ENCODE results near the gene EXOC3L2.

DNA sequence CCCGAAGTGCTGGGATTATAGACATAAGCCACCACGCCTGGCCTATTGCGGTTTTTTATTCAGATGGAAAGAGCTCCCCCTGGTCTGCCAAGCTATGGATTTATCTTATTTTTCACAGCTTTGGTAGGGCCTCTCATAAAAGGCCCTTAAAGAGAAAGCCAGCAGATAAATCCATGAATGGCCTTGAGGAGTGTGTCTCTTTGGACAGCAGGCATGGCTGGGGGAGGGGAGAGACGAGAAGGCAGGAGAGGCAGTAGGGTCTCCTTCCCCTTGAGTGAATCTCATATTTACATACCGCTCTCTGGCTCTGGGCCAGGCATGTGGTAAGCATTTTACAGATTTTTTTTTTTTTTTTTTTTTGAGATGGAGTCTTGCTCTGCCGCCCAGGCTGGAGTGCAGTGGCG lies 31.1 kb upstream of the EXOC3L2 start:
- no peak for TF ChIP-seq POLR2A (IDR thresholded peaks at IDR 0.05)
- no peak for TF ChIP-seq CTCF (IDR thresholded peaks at IDR 0.05)
